ENCODE data around the gene RPS6KL1. TPM values are rescaled to one million over a fixed set of nuclear protein-coding genes. Genes with fewer than 3 reads are reported as not detected.

RPS6KL1 gene
- polyA plus RNA-seq, 4 donors, result 1.2 to 2.0 (median 1.6) TPM

DNA sequence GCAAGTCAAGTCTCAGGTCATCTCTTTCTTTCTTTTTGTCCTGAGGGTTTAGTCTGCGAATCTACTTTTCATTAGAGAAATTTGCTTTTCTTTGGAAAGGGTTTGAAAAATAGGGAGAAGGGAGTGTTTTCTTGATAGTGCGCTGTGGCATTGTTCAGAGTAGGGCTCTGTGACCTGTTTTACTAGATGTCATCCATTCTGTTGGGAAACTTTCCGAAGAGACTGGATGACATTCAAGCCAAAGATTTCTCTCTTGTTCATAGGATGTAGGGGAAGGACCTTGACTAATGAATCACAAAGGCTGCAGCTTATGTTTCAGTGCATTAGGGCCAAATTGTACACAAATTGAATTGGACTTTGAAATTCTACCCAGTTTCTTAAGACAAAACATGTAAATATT, 26.7 kb downstream of the RPS6KL1 start:
- no peak for DNase-seq (ENCODE audit: low read depth in 4 of 4, low spot score in 3 of 4)

DNA sequence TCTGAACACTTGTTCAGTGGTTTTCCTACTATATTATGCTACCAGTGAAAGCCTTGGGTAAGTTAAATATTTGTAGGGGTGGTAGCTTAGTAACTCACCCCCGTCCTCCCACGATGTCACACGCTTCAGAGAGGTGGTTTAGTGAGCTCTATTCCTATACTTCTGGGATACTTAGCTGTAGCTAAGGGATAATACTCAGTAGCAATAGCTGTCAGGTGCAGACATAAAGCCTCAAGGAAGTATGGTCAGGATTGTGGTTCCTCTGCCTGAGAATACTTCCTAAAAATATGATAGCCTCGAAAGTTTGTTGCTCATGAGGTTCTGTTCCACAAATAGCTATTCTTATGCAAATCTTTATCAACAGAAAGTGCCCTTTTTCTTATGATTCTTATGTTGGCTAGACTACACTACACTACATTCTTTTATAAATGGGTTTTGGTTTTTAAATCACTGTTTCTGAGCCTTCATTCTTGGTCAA, 29.4 kb downstream of the RPS6KL1 start:
- no peak for DNase-seq (ENCODE audit: low read depth in 4 of 4, low spot score in 3 of 4)

DNA sequence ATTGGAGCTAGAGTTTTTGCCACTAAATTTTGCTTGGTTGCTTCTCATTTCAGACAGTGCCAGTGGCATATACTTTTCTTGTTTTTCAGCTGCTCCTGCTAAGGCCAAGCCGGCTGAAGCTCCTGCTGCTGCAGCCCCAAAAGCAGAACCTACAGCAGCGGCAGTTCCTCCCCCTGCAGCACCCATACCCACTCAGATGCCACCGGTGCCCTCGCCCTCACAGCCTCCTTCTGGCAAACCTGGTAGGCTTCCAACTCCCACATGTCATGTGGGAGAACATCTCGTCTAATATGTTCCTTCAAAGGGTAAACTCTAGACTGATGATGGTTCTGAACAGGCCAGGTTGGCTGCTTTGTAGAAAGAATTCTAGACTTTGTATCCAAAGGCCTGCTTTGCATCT, 30.3 kb downstream of the RPS6KL1 start:
- no peak for DNase-seq (ENCODE audit: low read depth in 4 of 4, low spot score in 3 of 4)

DNA sequence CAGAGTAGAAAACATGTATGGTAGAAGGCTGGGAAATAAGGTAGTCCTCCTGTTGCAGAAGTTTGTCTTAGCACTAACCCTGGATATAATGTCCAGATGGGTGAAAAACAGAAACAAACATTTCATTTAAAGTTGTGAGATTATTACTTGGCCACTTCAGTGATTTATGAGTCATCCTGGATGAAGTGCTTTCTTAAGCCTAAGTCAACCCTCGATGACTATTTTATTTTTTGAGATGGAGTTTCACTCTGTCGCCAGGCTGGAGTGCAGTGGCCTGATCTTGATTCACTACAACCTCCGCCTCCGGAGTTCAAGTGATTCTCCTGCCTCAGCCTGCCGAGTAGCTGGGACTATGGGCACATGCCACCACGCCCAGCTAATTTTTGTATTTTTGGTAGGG, 31.2 kb downstream of the RPS6KL1 start:
- no peak for DNase-seq (ENCODE audit: low read depth in 4 of 4, low spot score in 3 of 4)

DNA sequence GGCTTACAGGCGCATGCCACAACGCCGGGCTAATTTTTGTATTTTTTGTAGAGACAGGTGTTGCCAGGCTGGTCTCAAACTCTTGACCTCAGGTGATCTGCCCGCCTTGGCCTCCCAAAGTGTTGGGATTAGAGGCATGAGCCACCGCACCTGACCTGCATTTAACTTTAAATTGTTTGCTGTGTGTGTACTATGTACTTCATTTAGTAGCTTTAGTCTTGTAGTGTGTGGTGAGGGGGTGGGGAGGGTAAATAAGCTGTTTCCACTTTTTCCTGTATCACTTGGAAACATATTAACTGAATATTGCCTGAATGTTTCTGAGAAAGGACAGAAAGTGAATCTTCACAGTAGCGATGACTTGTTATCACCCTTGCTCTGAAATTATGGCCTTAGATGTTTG, 32.8 kb downstream of the RPS6KL1 start:
- no peak for DNase-seq (ENCODE audit: low read depth in 4 of 4, low spot score in 3 of 4)

DNA sequence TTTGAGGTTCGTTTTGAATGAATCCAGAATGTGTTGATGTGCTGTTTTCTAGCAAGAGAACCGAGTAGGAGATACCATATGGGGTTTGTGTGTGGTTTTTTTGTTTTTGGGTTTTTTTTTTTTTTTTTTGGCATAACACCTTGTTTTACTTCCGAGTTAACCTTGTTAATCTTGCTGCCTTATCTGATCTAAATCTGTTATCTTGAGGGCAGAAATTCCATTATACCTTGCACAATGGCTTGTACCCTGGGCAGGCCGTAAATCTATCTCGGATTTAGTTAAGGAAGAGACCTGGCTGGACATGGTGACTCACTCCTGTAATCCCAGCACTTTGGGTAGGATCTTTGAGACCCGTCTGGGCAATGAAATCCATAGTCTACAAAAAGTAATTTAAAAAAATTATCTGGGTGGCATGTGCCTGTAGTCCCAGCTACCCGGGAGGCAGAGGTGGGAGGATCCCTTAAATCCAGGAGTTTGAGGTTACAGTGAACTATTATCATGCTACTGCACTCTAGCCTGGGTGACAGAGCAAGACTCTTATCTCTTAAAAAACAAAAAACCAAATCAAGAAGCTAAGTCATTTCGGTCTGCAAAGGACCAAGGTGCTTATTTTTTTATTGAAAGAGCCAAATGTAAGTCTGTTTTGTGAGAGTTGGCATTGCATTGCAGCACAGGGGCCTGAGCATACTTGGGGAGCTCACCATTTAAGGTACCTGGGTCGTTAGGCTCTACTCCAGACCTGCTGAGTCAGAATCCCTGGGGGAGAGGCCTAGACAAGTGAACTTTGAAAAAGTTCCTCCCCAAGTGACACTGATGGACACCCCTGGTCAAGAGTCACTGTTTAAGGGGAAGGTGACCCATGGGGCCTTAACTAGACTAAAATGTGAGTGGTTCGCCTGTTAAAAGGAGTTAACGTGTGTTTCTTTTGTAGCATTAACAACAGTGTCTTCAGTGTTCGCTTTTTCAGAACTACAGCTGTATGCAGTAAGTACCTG, 34.6 kb downstream of the RPS6KL1 start:
- DNase-seq (ENCODE audit: low read depth in 4 of 4, low spot score in 3 of 4), result no peak

DNA sequence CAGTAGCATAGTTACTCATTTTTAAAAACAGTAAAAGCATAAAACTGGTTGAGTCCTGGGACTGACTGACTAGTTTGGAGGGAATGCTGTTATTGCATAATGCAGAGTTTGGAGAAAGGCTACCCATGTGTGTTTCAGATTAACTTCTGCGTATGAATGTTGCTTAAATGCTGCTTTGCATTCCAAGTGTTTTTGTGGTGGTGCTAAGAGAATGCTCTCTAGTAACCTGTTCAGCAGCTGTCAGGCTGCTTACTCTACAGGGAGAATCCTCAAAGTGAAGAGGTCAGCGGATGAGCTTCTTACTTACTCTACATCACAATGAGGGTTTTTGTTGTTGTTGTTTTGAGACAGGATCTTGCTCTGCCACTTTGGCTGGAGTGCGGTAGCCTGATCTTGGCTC, 37.1 kb downstream of the RPS6KL1 start:
- DNase-seq (ENCODE audit: low read depth in 4 of 4, low spot score in 3 of 4), result no peak

DNA sequence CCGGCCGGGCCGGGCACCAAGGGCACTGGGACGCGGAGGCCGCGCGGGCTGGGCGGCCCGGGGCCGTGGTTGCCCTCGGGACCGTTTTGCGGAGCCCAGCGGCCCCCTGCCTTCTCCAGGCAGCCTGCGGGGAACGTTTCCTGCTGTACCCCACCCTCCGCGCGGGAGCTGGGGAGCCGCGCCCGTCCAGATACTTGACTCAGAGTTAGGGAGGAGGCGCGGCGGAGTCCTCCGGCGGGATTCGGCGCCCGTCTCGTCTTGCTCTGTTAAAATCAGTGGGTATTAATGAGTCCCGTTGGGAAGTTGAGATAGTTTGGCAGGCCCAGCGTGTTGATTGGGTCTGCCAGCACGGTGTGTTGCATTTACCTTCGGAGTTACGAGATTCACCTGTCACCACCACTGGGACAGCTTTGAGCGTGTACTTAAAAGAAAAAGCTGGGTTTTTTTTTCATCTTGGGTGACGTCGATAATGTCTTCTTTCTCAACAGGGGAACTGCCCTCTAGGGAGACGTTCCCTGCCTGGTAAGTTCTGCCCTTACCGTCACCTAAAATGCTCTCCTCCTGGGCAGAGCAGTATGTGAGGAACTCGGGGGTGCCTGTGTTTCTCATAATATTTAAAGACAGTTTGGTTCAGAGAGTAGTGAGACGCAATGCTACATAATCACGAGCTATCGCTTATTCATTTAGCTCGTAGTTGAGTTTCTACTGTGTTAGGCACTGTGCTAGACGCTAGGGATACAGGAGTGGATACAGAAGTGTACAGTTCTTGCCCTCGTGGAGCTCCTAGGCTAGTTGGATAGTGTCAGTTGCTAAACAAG, 40.7 kb downstream of the RPS6KL1 start:
- peak in 1 of 4 donors; percentile 13 for DNase-seq (ENCODE audit: low read depth in 4 of 4, low spot score in 3 of 4)

DNA sequence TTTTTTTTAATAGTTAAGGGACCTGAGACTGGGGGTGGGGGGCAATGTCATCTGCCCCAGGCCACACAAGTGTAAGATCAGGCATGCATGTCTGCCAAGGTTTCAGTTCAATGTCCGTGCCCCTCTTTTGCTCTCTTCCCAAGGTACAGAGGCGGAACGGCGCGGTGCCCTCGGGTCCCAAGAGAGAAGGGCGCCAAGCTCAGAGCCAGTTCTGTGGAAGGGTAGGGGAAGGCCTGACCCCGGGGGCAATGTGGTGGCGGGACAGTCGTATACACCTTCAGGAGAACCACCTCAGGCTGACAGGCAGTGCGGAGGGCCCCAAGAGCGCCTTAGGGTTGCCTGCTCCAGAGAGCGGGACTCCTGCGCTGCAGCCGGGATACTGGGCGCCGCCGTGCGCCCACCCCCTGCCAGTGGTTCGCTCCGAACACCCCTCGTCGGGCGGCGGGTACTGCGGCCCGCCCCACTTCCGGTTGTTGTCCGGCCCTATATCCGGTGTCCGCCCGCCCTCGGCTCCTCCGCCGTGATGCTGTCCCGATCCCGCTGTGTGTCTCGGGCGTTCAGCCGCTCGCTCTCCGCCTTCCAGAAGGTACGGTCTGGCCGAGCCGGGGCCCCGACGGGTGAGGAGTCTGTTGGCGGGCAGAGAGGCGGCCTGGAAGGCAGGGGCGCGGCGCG, 41.5 kb downstream of the RPS6KL1 start, which contains the start of gene DLST:
DLST (plus strand) TSS at position 486 of the 672 bp plus-strand sequence; CDS start at position 524, 38 bp downstream.
- DNase-seq (ENCODE audit: low read depth in 4 of 4, low spot score in 3 of 4), result peak; percentile 71 to 85 (median 74)

DNA sequence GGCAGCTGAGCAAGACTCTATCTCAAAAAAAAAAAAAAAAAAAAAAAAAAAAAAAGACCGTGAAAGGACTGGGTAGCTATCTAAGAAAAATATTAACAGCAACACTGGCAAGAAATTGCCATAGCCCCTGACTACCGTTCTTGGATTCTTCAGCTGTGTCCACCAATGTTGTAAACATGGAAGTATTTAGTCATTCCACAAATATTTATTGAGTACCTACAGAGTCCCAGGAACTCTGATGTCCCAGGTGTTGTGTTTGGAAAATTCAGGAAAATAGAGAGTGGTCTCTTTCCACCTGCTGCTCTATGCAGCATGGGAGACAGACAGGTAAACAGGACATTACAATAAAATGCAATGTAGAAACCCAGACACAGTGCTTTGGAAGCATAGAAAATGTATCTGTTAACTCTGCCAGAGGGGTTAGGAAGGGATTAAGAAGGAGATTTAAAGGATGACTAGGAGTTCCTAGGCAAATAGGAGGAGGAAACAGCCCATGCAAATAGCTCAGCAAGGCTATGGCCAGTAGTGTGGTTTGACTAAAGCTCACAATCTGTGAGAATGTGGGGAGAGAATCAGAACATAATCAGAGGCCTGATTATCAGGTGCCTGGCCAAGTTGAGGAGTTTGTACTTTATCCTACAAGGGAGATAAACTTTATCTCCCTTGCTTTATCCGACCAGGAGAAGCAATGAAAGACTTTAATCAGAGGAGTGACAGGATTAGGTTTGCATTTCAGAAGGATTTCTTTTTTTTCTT, 43.5 kb downstream of the RPS6KL1 start:
- DNase-seq (ENCODE audit: low read depth in 4 of 4, low spot score in 3 of 4), result no peak

DNA sequence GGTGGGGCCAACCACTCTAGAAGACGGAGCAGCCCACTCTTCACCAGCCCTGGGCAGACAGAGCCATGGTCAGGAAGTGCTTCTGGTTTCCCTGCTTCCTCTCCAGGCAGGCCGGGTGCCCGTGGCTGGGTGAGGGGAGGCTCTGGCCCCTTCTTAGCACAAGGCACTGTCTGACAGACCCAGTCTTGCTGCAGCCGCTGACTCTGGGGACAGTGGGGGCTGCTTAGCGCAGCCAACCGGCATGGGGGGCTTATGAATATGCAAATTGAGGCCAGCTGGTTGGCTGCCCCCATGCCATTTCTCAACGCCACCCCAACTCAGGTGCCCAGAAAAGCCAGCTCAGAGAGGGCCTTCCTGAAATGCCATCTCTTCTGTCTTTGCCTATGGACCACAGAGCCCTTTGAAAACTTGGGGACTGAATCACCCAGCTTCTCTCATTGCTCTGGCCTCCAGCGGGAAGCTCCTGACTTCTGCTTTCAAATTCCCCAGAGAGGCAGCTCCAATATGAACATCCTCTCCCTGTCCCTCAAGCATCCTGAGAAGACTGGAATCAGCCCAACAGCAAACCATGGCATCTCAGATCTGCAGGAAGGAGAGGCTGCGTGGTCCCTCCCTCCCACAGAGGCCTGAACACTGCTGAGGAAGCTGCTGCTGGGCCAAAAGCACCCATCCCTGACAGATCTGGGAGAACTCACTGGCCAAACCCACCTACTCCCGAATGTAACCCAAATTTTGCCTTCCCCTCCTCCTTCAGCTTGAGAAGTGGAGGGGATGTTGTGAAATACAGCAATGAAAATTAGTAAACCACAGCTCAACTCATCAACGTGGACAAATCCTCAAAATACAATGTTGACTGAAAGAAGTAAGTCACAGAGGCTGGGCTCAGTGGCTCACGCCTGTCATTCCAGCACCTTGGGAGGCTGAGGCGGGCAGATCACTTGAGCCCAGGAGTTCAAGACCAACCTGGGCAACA, 46.8 kb downstream of the RPS6KL1 start, which contains the start of gene PROX2:
PROX2 (minus strand) TSS at position 205 of the 973 bp plus-strand sequence. CDS start 12,311 bp downstream, outside the sequence.
- DNase-seq (ENCODE audit: low read depth in 4 of 4, low spot score in 3 of 4), result no peak

DNA sequence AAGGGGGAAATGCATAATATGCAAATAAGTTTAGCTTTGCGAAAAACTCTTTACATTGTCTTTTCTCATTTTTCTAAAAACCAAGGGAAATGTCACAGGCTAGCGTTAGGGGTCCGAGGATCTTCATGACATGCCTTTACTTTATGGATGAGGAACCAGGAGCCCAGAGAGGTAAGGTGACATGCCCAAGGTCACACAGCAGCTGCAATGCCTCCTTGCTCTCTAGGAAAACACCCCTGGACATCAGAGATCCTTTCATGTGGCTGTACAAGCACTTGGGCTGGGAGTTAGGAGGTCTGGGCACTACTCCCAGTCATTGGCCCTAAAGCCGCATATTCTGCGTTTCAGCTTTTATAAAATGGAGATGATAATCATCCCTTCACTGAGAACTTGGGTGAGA, 47.9 kb downstream of the RPS6KL1 start:
- DNase-seq (ENCODE audit: low read depth in 4 of 4, low spot score in 3 of 4), result no peak

DNA sequence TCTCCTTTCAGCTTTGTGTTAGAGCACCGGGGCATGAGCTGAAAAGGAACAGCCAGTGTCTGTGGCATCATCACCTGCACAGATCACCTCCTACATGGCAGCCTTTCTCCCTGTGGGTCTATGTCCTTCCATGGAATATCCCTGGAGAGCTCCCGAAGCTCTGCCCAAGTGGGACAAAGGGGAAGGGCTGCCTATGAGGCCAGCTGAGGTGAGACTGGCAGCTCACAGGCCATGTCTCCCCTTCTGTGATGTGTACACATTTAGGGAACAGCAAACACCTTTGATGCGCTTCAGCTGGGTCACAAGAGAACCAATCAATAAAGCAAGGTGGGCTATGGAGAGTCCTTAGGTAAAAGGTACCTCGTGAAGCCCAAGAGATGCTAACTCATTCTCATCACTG, 51.2 kb downstream of the RPS6KL1 start:
- DNase-seq (ENCODE audit: low read depth in 4 of 4, low spot score in 3 of 4), result no peak

DNA sequence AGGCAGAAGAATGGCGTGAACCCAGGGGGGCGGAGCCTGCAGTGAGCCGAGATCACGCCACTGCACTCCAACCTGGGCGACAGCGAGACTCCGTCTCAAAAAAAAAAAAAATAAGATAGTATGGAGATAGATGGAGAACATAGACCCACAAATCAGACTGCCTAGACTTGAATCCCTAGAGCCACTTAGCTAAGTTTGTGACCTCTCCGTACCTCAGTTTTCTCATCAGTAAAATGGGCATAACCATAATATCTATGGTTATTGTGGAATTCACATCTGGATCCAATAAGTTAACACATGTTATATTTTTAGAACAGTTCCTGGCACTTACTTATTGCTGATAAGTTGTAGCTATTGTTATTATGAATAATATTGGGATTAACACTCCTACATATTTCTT, 54.3 kb downstream of the RPS6KL1 start:
- no peak for DNase-seq (ENCODE audit: low read depth in 4 of 4, low spot score in 3 of 4)

DNA sequence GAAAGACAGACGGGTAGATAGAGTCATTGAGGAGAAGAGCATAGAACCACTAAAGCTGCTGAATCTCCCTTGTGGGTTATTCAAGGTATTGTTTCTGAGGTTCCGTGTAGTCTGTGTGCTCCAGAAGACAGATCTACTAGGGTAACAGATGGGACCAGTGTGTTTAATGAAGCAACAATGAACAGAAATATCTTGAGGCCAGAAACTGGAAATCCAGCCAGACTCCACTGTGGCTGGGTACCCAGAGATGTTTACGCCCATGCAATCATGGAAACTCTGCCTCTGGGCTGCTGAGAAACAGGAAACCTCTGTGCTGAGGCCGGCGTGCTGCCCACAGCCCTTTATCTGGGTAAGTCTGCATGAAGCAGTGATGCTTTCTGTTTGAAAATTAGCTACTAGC, 55.4 kb downstream of the RPS6KL1 start:
- no peak for DNase-seq (ENCODE audit: low read depth in 4 of 4, low spot score in 3 of 4)

DNA sequence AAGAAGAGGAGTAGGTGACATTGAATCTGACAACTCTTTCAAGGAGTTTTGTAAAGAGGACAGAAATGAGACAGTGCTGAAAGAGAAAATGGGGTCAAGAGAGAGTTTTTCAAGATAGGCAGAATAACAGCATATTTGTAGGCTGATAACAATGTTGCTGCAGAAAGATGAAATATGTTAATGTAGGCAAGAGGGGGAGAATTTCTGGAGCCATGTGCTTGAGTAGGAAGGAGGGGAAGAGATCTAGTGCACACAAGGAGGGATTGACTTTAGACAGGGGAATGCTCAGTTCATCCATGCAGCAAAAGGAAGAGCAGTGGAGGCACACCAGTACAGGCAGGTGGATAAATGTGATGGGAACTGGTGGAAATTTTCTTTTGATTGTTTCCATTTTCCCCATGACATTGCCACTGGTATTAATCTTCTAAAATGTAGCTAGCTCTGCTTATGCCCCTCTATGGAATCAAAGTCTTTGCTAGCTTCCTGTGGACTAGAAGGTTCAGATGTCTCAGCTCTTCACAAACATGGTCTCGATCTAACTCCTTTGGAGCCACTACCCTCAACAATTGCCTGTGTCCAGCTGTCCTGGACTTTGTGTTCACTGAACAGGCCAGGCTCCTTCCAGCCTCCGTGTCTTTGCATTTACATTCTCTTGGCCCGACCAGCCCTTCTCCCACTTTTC, 56.2 kb downstream of the RPS6KL1 start:
- no peak for DNase-seq (ENCODE audit: low read depth in 4 of 4, low spot score in 3 of 4)

DNA sequence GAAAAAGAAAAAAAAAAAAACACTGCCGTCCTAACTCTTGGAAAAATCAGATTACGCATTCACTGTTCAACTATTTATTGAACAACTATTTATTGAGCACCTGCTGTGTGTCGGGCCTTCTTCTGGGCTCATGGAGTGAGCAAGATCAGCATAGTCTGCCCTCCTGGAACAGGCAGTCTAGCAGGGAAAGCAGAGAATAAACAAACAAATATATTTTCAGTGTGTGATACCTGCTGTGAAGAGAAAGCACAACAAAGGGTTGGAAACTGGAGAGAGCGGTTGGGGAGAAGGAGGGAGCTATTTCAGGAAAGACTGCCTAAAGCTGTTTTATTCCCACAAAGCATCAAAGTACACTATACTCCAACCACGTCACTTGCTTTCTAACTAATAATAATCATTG, 57.9 kb downstream of the RPS6KL1 start:
- DNase-seq (ENCODE audit: low read depth in 4 of 4, low spot score in 3 of 4), result no peak

DNA sequence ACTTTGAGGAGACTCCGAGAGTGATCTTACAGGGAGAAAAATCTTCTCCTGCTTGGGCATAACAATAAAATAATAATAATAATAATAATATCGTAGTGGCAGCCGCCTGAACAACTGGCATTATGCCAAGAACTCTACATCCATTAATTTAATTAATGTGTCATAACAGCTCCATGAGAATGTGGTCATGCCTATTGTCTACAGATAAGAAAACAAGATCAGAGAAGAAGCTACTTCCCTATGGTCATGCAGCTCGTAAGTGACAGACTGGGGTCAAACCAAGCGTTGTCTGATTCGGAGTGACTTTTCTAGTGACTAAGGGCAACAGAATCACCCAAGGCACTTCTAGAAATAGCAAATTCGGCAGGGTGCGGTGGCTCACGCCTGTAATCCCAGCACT, 58.9 kb downstream of the RPS6KL1 start:
- no peak for DNase-seq (ENCODE audit: low read depth in 4 of 4, low spot score in 3 of 4)
